SK-N-SH treated with all-trans-retinoic acid at 6 μM for 48 hours (cell line): ENCODE data around the gene ARID2.

ENCODE experiments used
- ATAC-seq: fragments of 200-7000 bp; cut with Tn5 transposase; 3 replicates; pipeline ENCODE4 v1.9.1; 2020; ENCODE audit warnings: mild to moderate bottlenecking, moderate library complexity
- BACH2 ChIP-seq: fragments of 250-450 bp; sonication (Bioruptor Pico); IDR thresholded peaks from 2 replicates; pipeline ENCODE4 v1.9.0; 2021; ENCODE audit warnings: mild to moderate bottlenecking, borderline replicate concordance
- CSDC2 ChIP-seq: fragments of 250-450 bp; sonication (Bioruptor Pico); IDR thresholded peaks from 2 replicates; pipeline ENCODE4 v1.5.0; 2020; ENCODE audit warnings: mild to moderate bottlenecking, moderate library complexity
- ESRRG ChIP-seq: fragments of 250-450 bp; sonication (Bioruptor Pico); IDR thresholded peaks from 2 replicates; pipeline ENCODE4 v1.6.1; 2021; ENCODE audit warnings: mild to moderate bottlenecking
- GLIS3 ChIP-seq: fragments of 250-450 bp; sonication (Bioruptor Pico); IDR thresholded peaks from 2 replicates; pipeline ENCODE4 v1.5.0; 2020; ENCODE audit warnings: mild to moderate bottlenecking, moderate library complexity
- ISL1 ChIP-seq: fragments of 250-450 bp; sonication (Bioruptor Pico); IDR thresholded peaks from 2 replicates; pipeline ENCODE4 v2.1.2; 2022; ENCODE audit warnings: mild to moderate bottlenecking, moderate library complexity
- OSR1 ChIP-seq: fragments of 250-450 bp; sonication (Bioruptor Pico); IDR thresholded peaks from 2 replicates; pipeline ENCODE4 v1.8.0; 2022; ENCODE audit warnings: moderate library complexity, mild to moderate bottlenecking, inconsistent platforms
- PPARA ChIP-seq: fragments of 250-450 bp; sonication (Bioruptor Pico); IDR thresholded peaks from 2 replicates; pipeline ENCODE4 v1.5.0; 2020; ENCODE audit warnings: mild to moderate bottlenecking, borderline replicate concordance
- RARB ChIP-seq: fragments of 250-450 bp; sonication (Bioruptor Pico); IDR thresholded peaks from 2 replicates; pipeline ENCODE4 v1.8.0; 2021; ENCODE audit warnings: mild to moderate bottlenecking, moderate library complexity
- SNAI2 ChIP-seq: fragments of 250-450 bp; sonication (Bioruptor Pico); IDR thresholded peaks from 2 replicates; pipeline ENCODE4 v1.5.0; 2020; ENCODE audit warnings: mild to moderate bottlenecking, moderate library complexity
- TCF4 ChIP-seq: fragments of 250-450 bp; sonication (Bioruptor Pico); IDR thresholded peaks from 2 replicates; pipeline ENCODE4 v1.8.0; 2021; ENCODE audit warnings: mild to moderate bottlenecking, moderate library complexity, borderline replicate concordance
- TOX ChIP-seq: fragments of 250-450 bp; sonication (Bioruptor Pico); IDR thresholded peaks from 2 replicates; pipeline ENCODE4 v1.8.0; 2021; ENCODE audit warnings: mild to moderate bottlenecking, moderate library complexity, borderline replicate concordance
- ZFP3 ChIP-seq: fragments of 250-450 bp; sonication (Bioruptor Pico); IDR thresholded peaks from 2 replicates; pipeline ENCODE4 v1.5.0; 2020; ENCODE audit warnings: mild to moderate bottlenecking, moderate library complexity
- ZFP30 ChIP-seq: fragments of 450-650 bp; formaldehyde crosslinking; IDR thresholded peaks from 2 replicates; pipeline ENCODE4 v1.5.0; 2022; ENCODE audit warnings: mild to moderate bottlenecking, moderate library complexity
- ZNF565 ChIP-seq: fragments of 450-650 bp; formaldehyde crosslinking; conservative IDR thresholded peaks from 2 replicates; pipeline ENCODE4 v1.5.0; 2020; ENCODE audit warnings: low read depth, mild to moderate bottlenecking, moderate library complexity
- ZNF70 ChIP-seq: fragments of 450-650 bp; formaldehyde crosslinking; IDR thresholded peaks from 2 replicates; pipeline ENCODE4 v1.5.0; 2020; ENCODE audit warnings: mild to moderate bottlenecking, moderate library complexity
- ZNF8 ChIP-seq: fragments of 450-650 bp; formaldehyde crosslinking; IDR thresholded peaks from 2 replicates; pipeline ENCODE4 v1.5.0; 2020; ENCODE audit warnings: mild to moderate bottlenecking, moderate library complexity
- TF ChIP-seq, protein P1 (sequence below): fragments of 250-450 bp; sonication (Bioruptor Pico); IDR thresholded peaks from 2 replicates; pipeline ENCODE4 v1.5.1; 2021; ENCODE audit warnings: mild to moderate bottlenecking, moderate library complexity
- TF ChIP-seq, protein P2 (sequence below): fragments of 250-450 bp; sonication (Bioruptor Pico); IDR thresholded peaks from 2 replicates; pipeline ENCODE4 v1.8.0; 2021; ENCODE audit warnings: low read depth, mild to moderate bottlenecking, moderate library complexity, borderline replicate concordance
- TF ChIP-seq, protein P3 (sequence below): fragments of 250-450 bp; sonication (Bioruptor Pico); IDR thresholded peaks from 2 replicates; pipeline ENCODE4 v1.5.0; 2020; ENCODE audit warnings: mild to moderate bottlenecking, moderate library complexity
- TF ChIP-seq, protein P4 (sequence below): fragments of 250-450 bp; sonication (Bioruptor Pico); IDR thresholded peaks from 2 replicates; pipeline ENCODE4 v1.8.0; 2020; ENCODE audit warnings: mild to moderate bottlenecking, moderate library complexity, borderline replicate concordance
- TF ChIP-seq, protein P5 (sequence below): fragments of 250-450 bp; sonication (Bioruptor Pico); IDR thresholded peaks from 2 replicates; pipeline ENCODE4 v1.5.1; 2020; ENCODE audit warnings: low read depth, mild to moderate bottlenecking, moderate library complexity

Gene ARID2

DNA sequence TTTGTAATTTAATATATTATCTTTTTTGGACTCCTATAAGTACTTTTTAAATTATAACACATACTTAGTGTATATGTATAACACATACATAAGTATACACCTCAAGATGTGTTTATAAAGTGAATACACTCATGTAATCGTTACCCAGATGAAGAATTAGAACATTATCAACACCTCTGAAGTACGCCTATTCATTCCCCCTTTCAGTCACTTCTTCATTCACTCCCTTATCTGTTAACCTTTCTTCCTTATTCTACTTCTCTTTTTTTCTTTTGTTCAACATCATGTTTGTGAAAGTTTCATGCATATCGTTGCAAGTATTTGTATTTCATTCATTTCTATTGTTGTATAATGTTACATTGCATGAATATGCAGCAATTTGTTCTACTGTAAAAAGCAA lies 98.5 kb downstream of the ARID2 start:
- TF ChIP-seq BACH2 (CRISPR knock-in tag) (no peak), SNAI2 (CRISPR knock-in tag) (no peak), ESRRG (no peak), CSDC2 (no peak), ZNF70 (CRISPR knock-in tag) (no peak), ZFP3 (no peak), TOX (no peak)
- TF ChIP-seq, all 23 proteins: peak for 0
- no peak for ATAC-seq

DNA sequence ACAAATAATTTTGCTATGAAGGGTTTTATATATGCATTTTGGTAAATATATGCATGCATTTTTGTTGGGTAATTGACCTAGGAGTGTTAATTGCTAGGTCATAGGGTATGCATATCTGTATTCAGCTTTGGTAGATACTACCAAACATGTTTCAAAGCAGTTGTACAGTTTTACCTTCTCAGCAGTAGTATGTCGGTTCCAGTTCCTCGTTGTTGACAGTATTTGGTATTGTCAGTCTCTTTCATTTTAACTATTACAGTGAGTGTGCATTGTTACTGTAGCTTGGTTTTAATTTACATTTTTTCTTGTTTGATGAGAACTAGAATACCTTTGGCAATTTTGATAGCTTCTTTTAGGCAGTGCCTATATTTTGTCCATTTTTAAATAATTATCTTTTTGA lies 98.9 kb downstream of the ARID2 start:
- ATAC-seq, result no peak
- TF ChIP-seq ZNF8 (CRISPR knock-in tag), result no peak
- no peak for TF ChIP-seq ZNF565
- TF ChIP-seq, protein P1, sequence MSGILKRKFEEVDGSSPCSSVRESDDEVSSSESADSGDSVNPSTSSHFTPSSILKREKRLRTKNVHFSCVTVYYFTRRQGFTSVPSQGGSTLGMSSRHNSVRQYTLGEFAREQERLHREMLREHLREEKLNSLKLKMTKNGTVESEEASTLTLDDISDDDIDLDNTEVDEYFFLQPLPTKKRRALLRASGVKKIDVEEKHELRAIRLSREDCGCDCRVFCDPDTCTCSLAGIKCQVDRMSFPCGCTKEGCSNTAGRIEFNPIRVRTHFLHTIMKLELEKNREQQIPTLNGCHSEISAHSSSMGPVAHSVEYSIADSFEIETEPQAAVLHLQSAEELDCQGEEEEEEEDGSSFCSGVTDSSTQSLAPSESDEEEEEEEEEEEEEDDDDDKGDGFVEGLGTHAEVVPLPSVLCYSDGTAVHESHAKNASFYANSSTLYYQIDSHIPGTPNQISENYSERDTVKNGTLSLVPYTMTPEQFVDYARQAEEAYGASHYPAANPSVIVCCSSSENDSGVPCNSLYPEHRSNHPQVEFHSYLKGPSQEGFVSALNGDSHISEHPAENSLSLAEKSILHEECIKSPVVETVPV (CRISPR knock-in tag), result no peak
- no peak for TF ChIP-seq GLIS3
- no peak for TF ChIP-seq PPARA (CRISPR knock-in tag)
- TF ChIP-seq, protein P2, sequence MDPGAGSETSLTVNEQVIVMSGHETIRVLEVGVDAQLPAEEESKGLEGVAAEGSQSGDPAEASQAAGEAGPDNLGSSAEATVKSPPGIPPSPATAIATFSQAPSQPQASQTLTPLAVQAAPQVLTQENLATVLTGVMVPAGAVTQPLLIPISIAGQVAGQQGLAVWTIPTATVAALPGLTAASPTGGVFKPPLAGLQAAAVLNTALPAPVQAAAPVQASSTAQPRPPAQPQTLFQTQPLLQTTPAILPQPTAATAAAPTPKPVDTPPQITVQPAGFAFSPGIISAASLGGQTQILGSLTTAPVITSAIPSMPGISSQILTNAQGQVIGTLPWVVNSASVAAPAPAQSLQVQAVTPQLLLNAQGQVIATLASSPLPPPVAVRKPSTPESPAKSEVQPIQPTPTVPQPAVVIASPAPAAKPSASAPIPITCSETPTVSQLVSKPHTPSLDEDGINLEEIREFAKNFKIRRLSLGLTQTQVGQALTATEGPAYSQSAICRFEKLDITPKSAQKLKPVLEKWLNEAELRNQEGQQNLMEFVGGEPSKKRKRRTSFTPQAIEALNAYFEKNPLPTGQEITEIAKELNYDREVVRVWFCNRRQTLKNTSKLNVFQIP (CRISPR knock-in tag), result no peak
- TF ChIP-seq, protein P3, sequence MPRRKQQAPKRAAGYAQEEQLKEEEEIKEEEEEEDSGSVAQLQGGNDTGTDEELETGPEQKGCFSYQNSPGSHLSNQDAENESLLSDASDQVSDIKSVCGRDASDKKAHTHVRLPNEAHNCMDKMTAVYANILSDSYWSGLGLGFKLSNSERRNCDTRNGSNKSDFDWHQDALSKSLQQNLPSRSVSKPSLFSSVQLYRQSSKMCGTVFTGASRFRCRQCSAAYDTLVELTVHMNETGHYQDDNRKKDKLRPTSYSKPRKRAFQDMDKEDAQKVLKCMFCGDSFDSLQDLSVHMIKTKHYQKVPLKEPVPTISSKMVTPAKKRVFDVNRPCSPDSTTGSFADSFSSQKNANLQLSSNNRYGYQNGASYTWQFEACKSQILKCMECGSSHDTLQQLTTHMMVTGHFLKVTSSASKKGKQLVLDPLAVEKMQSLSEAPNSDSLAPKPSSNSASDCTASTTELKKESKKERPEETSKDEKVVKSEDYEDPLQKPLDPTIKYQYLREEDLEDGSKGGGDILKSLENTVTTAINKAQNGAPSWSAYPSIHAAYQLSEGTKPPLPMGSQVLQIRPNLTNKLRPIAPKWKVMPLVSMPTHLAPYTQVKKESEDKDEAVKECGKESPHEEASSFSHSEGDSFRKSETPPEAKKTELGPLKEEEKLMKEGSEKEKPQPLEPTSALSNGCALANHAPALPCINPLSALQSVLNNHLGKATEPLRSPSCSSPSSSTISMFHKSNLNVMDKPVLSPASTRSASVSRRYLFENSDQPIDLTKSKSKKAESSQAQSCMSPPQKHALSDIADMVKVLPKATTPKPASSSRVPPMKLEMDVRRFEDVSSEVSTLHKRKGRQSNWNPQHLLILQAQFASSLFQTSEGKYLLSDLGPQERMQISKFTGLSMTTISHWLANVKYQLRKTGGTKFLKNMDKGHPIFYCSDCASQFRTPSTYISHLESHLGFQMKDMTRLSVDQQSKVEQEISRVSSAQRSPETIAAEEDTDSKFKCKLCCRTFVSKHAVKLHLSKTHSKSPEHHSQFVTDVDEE (CRISPR knock-in tag), result no peak
- TF ChIP-seq CSDC2, result no peak
- TF ChIP-seq TCF4 (CRISPR knock-in tag), result no peak
- no peak for TF ChIP-seq BACH2 (CRISPR knock-in tag)
- TF ChIP-seq ZNF70 (CRISPR knock-in tag), result no peak
- TF ChIP-seq SNAI2 (CRISPR knock-in tag), result no peak
- TF ChIP-seq, protein P4, sequence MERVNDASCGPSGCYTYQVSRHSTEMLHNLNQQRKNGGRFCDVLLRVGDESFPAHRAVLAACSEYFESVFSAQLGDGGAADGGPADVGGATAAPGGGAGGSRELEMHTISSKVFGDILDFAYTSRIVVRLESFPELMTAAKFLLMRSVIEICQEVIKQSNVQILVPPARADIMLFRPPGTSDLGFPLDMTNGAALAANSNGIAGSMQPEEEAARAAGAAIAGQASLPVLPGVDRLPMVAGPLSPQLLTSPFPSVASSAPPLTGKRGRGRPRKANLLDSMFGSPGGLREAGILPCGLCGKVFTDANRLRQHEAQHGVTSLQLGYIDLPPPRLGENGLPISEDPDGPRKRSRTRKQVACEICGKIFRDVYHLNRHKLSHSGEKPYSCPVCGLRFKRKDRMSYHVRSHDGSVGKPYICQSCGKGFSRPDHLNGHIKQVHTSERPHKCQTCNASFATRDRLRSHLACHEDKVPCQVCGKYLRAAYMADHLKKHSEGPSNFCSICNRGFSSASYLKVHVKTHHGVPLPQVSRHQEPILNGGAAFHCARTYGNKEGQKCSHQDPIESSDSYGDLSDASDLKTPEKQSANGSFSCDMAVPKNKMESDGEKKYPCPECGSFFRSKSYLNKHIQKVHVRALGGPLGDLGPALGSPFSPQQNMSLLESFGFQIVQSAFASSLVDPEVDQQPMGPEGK (CRISPR knock-in tag), result no peak
- TF ChIP-seq RARB (CRISPR knock-in tag), result no peak
- TF ChIP-seq, protein P5, sequence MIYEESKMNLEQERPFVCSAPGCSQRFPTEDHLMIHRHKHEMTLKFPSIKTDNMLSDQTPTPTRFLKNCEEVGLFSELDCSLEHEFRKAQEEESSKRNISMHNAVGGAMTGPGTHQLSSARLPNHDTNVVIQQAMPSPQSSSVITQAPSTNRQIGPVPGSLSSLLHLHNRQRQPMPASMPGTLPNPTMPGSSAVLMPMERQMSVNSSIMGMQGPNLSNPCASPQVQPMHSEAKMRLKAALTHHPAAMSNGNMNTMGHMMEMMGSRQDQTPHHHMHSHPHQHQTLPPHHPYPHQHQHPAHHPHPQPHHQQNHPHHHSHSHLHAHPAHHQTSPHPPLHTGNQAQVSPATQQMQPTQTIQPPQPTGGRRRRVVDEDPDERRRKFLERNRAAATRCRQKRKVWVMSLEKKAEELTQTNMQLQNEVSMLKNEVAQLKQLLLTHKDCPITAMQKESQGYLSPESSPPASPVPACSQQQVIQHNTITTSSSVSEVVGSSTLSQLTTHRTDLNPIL (CRISPR knock-in tag), result no peak
- no peak for TF ChIP-seq OSR1 (CRISPR knock-in tag)
- no peak for TF ChIP-seq ISL1 (CRISPR knock-in tag)
- TF ChIP-seq TOX, result no peak
- no peak for TF ChIP-seq ZFP30 (CRISPR knock-in tag)

DNA sequence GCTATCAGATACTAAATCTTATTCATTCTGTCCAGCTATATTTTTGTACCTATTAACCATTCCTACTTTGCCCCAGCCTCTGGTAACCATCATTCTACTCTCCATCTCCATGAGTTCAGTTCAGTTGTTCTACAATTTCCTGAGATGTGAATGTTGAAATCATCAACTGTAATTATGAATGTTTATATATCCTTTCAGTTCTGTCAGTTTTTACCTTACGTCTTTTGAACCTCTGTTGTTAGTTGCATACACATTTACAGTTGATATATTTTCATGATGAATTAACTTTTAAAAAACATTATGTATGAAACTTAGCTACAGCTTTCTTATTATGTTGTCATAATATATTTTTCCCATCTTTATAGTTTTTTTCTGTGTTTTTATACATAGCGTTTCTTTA lies 102.1 kb downstream of the ARID2 start:
- TF ChIP-seq ZNF70 (CRISPR knock-in tag) (no peak), PPARA (CRISPR knock-in tag) (no peak)
- TF ChIP-seq, protein P4 (CRISPR knock-in tag), result no peak
- no peak for ATAC-seq
